ENCODE data around the gene ZNF428. TPM values are rescaled to one million over a fixed set of nuclear protein-coding genes. Genes with fewer than 3 reads are reported as not detected.
A peak's percentile ranks its signal among the peaks of the same experiment; 100 is the strongest.

ZNF428 gene
- total and polyA plus RNA-seq, 10 donors: 19.9 to 54.7 (median 27.7) TPM

GRCh38 chr19:43563816-43564457 lies 55.5 kb downstream of the ZNF428 start:
- Histone ChIP-seq H3K36me3 (peaks cover 0 to 36% (median 3%) of the 10 kb centered on the region in 6 donors), H3K27me3 (replicated peaks in 1 of 7) (no peaks in the 10 kb centered on the region), H3K27ac (peak overlapping the region in 7 of 8 donors; percentile 78 to 90 (median 88)), H3K4me1 (peaks cover 14 to 55% (median 36%) of the 10 kb centered on the region in 6 donors), H3K4me3 (no peak overlapping the region), H3K9me3 (no peaks in the 10 kb centered on the region)
- TF ChIP-seq POLR2A (IDR thresholded peaks at IDR 0.05) (no peak), POLR2AphosphoS5 (IDR thresholded peaks at IDR 0.05) (no peak), CTCF (IDR thresholded peaks at IDR 0.05 in 8 of 11, conservative IDR thresholded peaks at IDR 0.05 in 3 of 11) (no peak)
- no peak for DNase-seq
- WGBS, 5 donors: 84 to 92% (median 87%) methylated on average over 10 of the region's 10 CpGs
- intact Hi-C loops (cut with DNase I; ENCODE audit: low total_unique reads): no loop called here

- intact Hi-C loops (cut with DNase I; ENCODE audit: low total_unique reads): no loop called here
- Histone ChIP-seq H3K4me3 (peak overlapping the region in 2 of 8 donors; percentile 4 to 30), H3K9me3 (no peaks in the 10 kb centered on the region), H3K36me3 (peaks cover 0 to 39% (median 10%) of the 10 kb centered on the region in 6 donors), H3K27ac (peak overlapping the region; percentile 76 to 90 (median 88)), H3K27me3 (replicated peaks in 1 of 7) (no peaks in the 10 kb centered on the region), H3K4me1 (peaks cover 14 to 63% (median 38%) of the 10 kb centered on the region in 6 donors)
- peak; percentile 96 for DNase-seq
- TF ChIP-seq POLR2AphosphoS5 (IDR thresholded peaks at IDR 0.05) (peak; percentile 85 to 94 (median 89)), POLR2A (IDR thresholded peaks at IDR 0.05) (no peak)
- WGBS, 5 donors: 6 to 13% (median 8%) methylated on average over 14 of the region's 14 CpGs
These were observed 56.7 kb downstream of the ZNF428 start for GRCh38 chr19:43562698-43563241.

- Histone ChIP-seq H3K27me3 (replicated peaks in 1 of 7) (no peaks in the 10 kb centered on the region), H3K36me3 (peaks cover 0 to 44% (median 13%) of the 10 kb centered on the region in 6 donors), H3K9me3 (no peaks in the 10 kb centered on the region), H3K27ac (peak overlapping the region; percentile 76 to 90 (median 88)), H3K4me1 (peaks cover 14 to 63% (median 38%) of the 10 kb centered on the region in 6 donors), H3K4me3 (peak overlapping the region in 2 of 8 donors; percentile 4 to 30)
- whole genome bisulfite sequencing, 5 donors: 28 to 61% (median 35%) methylated on average over 6 of the region's 6 CpGs
- intact Hi-C loops (cut with DNase I; ENCODE audit: low total_unique reads): no loop called here
- TF ChIP-seq POLR2AphosphoS5 (IDR thresholded peaks at IDR 0.05) (no peak), CTCF (IDR thresholded peaks at IDR 0.05 in 8 of 11, conservative IDR thresholded peaks at IDR 0.05 in 3 of 11) (no peak), POLR2A (IDR thresholded peaks at IDR 0.05) (no peak)
- DNase-seq: no peak
These were observed 57.2 kb downstream of the ZNF428 start for GRCh38 chr19:43562226-43562697.

GRCh38 chr19:43561139-43561970 lies 58.1 kb downstream of the ZNF428 start:
- H3K27me3 ChIP-seq (replicated peaks in 1 of 7): no peaks in the 10 kb centered on the region
- H3K4me1 ChIP-seq: peaks cover 14 to 63% (median 38%) of the 10 kb centered on the region in 6 donors
- H3K9me3 ChIP-seq: no peaks in the 10 kb centered on the region
- 88 to 96% (median 94%) methylated on average over 12 of the region's 12 CpGs for WGBS, 5 donors
- TF ChIP-seq POLR2AphosphoS5 (IDR thresholded peaks at IDR 0.05) (no peak), POLR2A (IDR thresholded peaks at IDR 0.05) (no peak), CTCF (IDR thresholded peaks at IDR 0.05 in 8 of 11, conservative IDR thresholded peaks at IDR 0.05 in 3 of 11) (no peak)
- H3K4me3 ChIP-seq: no peak overlapping the region
- intact Hi-C loops (cut with DNase I; ENCODE audit: low total_unique reads): no loop called here
- peak; percentile 56 for DNase-seq
- peak overlapping the region; percentile 76 to 90 (median 88) for H3K27ac ChIP-seq
- peaks cover 0 to 54% (median 13%) of the 10 kb centered on the region in 6 donors for H3K36me3 ChIP-seq

Measured in spleen (tissue), 11 donors.